Measurements from ENCODE around the gene TRIM33. TPM values are rescaled to one million over a fixed set of nuclear protein-coding genes. Genes with fewer than 3 reads are reported as not detected.

Gene TRIM33
- 14.5 TPM for total RNA-seq
- long read RNA-seq, full-length matches to known transcripts = 3 of 6 reads
- long read RNA-seq, partial matches to known transcripts = 1 of 6 reads
- long read RNA-seq, other reads (novel, unspliced or antisense) = 2 of 6 reads

- peak; percentile 96 for DNase-seq (ENCODE audit: missing footprints)
- intact Hi-C loops (cut with DNase I) = loop anchor here (5.0 kb wide), 3 partner anchors 71 to 164 kb away; partner anchors contain the start of gene BCAS2
- peak; percentile 97 for ATAC-seq
Measured at GRCh38 chr1:114511032-114511785, at the start of gene TRIM33. Gene TRIM33, minus strand, starts transcription at chr1:114511203. Its CDS starts 127 bp downstream, at chr1:114511076.

GRCh38 chr1:114559356-114559755 is 48.4 kb upstream of the TRIM33 start:
- no peak for DNase-seq (ENCODE audit: missing footprints)
- ATAC-seq = no peak
- intact Hi-C loops (cut with DNase I) = loop anchor here (5.0 kb wide), 1 partner anchor 212 kb away; no protein-coding TSS in a partner anchor

- DNase-seq (ENCODE audit: missing footprints) (no peak), ATAC-seq (no peak)
- intact Hi-C loops (cut with DNase I) = loop anchor here (5.0 kb wide), 1 partner anchor 211 kb away; no protein-coding TSS in a partner anchor
Measured at GRCh38 chr1:114558544-114558943, 47.5 kb upstream of the TRIM33 start.

DNA sequence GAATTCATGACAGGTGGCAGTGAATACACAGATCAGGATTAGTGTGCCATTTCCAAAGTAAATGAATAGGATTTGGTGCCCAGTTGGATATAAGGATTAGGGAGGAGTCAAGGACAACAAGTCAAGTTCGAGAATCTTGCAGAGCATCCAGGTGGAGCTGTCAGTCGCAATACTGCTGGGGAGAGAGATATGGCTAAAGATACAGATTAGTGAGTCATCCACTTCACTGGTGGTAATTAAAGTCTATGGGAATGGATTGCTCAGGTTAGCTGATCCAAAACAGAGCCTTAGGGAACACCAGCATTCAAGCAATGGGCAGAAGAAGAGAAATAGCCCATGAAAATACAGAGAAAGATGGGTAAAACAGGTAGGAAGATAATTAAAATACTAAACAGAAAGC is 43.6 kb upstream of the TRIM33 start:
- ATAC-seq = no peak
- DNase-seq (ENCODE audit: missing footprints) = no peak
- intact Hi-C loops (cut with DNase I) = no loop called here

GRCh38 chr1:114552106-114552639 is 41.2 kb upstream of the TRIM33 start:
- no peak for DNase-seq (ENCODE audit: missing footprints)
- intact Hi-C loops (cut with DNase I) = no loop called here
- no peak for ATAC-seq

GRCh38 chr1:114551400-114551799 is 40.4 kb upstream of the TRIM33 start:
- no peak for DNase-seq (ENCODE audit: missing footprints)
- intact Hi-C loops (cut with DNase I) = no loop called here
- no peak for ATAC-seq

DNA sequence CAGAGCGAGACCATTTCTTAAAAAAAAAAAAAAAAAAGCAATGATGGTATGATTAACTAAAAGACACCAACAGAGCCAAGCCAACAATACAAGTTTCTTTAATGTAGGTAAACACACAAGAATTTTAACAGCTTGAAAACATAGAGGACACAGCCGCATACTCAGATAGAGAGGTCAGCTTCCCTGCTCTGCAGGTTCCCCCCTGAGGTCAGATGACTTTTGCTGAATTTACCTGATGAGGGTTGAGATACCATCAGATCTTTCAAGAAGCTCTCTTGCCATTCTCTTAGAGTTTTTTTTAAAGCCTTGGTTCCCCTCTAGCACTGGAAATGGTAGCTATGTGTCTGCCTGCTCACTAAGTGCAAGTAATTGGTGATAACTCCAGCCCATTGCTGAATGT is 39.3 kb upstream of the TRIM33 start:
- ATAC-seq = no peak
- intact Hi-C loops (cut with DNase I) = no loop called here
- no peak for DNase-seq (ENCODE audit: missing footprints)

DNA sequence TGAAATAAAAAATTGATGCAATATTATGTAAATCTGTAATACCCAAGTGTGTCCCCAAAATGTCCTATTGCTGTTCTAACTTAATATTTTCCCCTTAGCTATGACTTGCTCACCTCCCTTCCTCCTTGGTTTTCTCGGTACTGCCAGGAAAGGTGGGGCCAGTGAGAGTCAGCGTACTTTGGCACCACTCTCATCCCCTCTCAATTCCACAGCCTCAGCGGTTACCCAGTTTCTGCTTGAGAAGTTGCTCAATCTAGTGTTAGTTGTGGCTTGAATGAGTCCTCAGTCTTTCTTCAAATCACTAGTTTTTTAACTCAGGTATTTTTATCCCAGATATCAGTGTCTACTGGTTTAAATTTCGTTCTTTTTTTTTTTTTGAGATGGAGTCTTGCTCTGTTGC is 38.1 kb upstream of the TRIM33 start:
- ATAC-seq (no peak), DNase-seq (ENCODE audit: missing footprints) (no peak)
- intact Hi-C loops (cut with DNase I) = no loop called here

DNA sequence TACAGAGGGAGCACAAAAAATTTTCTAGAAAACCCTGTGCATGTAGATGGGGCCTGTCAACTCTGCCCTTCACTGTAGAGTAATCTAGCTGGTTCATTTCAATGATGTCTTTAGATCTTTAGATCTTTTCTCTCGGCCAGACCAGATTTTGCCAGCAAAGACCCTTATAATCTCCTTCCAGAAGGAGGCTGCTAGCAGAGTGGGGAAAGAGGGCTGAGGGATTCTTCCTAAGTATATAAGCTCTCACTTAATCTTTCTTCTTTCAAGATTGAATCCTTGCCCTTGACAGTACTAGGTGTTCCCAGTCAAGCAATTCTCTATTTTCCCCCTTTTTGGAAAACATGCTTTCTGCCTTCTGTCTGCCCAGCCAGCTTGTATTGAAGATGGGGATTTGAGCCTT is 36.1 kb upstream of the TRIM33 start:
- ATAC-seq (no peak), DNase-seq (ENCODE audit: missing footprints) (no peak)
- intact Hi-C loops (cut with DNase I) = no loop called here

GRCh38 chr1:114545796-114546195 is 34.8 kb upstream of the TRIM33 start:
- ATAC-seq (no peak), DNase-seq (ENCODE audit: missing footprints) (no peak)
- intact Hi-C loops (cut with DNase I) = no loop called here

DNA sequence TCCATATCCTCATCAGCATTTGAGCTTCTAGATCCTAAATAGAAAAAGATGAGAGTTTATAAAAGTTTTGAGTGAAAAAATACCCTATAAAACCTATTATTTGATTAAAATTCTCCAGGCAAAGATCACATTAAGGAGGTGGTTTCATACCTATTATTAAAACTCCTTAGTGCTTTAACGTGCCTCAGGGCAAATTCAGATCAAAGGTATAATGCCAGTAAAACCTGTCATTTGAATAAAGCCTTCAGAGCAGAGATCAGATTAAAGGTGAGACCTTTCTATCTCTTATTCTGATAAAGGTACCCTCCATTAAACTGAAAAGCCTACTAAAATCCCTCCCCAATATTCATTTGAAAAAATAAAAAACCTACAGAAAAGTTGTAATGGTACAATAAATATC is 34.3 kb upstream of the TRIM33 start:
- ATAC-seq (no peak), DNase-seq (ENCODE audit: missing footprints) (no peak)
- intact Hi-C loops (cut with DNase I) = no loop called here

GRCh38 chr1:114540821-114541220 is 29.8 kb upstream of the TRIM33 start:
- DNase-seq (ENCODE audit: missing footprints) (no peak), ATAC-seq (no peak)
- intact Hi-C loops (cut with DNase I) = no loop called here

DNA sequence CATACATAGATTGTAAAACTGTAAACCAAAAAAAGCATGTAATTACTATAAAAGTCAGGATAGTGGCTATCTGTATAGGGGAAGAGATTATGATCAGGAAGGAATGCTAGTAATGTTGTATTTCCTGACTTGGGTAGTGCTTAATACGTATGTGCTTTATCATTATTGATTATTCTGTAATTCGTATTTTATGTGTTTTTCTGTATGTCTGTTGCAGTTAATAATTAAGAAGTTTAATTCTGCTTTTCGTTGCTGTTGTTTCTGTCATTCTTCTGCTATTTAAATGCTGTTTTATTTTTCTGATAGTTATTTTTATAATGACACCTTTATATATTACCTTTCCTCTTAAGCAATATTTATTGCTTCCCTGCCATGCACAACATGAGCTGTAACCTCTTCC is 29.3 kb upstream of the TRIM33 start:
- intact Hi-C loops (cut with DNase I) = no loop called here
- ATAC-seq (no peak), DNase-seq (ENCODE audit: missing footprints) (no peak)

DNA sequence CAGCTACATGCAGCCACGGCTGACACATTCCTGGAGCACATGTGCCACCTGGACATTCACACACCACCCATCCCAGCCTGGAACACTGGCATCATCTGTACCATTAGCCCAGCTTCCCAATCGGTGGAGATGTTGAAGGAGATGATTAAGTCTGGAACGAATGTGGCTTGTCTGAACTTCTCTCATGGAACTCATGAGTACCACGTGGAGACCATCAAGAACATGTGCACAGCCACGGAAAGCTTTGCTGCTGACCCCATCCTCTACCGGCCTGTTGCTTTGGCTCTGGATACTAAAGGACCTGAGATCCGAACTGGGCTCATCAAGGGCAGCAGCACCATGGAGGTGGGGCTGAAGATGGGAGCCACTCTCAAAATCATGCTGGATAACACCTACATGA is 25.0 kb upstream of the TRIM33 start:
- DNase-seq (ENCODE audit: missing footprints) (no peak), ATAC-seq (no peak)
- intact Hi-C loops (cut with DNase I) = no loop called here

GRCh38 chr1:114535401-114535800 is 24.4 kb upstream of the TRIM33 start:
- ATAC-seq (no peak), DNase-seq (ENCODE audit: missing footprints) (no peak)
- intact Hi-C loops (cut with DNase I) = no loop called here

GRCh38 chr1:114531094-114531493 is 20.1 kb upstream of the TRIM33 start:
- no peak for DNase-seq (ENCODE audit: missing footprints)
- ATAC-seq = no peak
- intact Hi-C loops (cut with DNase I) = no loop called here

DNA sequence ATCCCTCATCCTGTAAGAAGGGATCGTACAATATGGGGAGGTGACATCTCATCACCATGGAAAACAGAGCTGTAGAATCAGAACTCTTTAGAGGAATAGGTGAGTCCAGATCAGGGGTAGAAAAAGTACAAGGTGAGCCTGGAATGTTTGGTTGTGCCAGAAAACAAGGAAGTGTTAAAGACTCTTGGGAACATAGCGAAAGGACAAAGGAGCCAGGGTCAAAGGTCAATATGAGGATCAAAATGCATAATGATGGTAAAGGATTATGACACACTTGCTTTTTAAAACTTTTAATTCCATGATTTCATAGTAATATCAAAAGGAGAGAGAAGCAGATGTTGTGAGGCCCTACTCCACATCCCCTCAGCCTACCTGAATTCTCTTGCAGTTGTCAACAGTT is 19.2 kb upstream of the TRIM33 start:
- DNase-seq (ENCODE audit: missing footprints) (no peak), ATAC-seq (no peak)
- intact Hi-C loops (cut with DNase I) = no loop called here

GRCh38 chr1:114524944-114525343 is 13.9 kb upstream of the TRIM33 start:
- DNase-seq (ENCODE audit: missing footprints) (no peak), ATAC-seq (no peak)
- intact Hi-C loops (cut with DNase I) = no loop called here

- DNase-seq (ENCODE audit: missing footprints) (no peak), ATAC-seq (no peak)
- intact Hi-C loops (cut with DNase I) = no loop called here
Measured at GRCh38 chr1:114522264-114522575, 11.2 kb upstream of the TRIM33 start.

GRCh38 chr1:114521396-114522263 is 10.6 kb upstream of the TRIM33 start:
- no peak for DNase-seq (ENCODE audit: missing footprints)
- intact Hi-C loops (cut with DNase I) = no loop called here
- no peak for ATAC-seq
